CD4-positive, alpha-beta T cell treated with Interleukin-15 for 4 hours (primary cell): ENCODE data around the gene LRIG1.
A peak's percentile ranks its signal among the peaks of the same experiment; 100 is the strongest.

Source experiments
- DNase-seq: peaks from one replicate; pipeline ENCODE4 v3.0.0-alpha.2; 2020; ENCODE audit warnings: low spot score

LRIG1 gene

DNA sequence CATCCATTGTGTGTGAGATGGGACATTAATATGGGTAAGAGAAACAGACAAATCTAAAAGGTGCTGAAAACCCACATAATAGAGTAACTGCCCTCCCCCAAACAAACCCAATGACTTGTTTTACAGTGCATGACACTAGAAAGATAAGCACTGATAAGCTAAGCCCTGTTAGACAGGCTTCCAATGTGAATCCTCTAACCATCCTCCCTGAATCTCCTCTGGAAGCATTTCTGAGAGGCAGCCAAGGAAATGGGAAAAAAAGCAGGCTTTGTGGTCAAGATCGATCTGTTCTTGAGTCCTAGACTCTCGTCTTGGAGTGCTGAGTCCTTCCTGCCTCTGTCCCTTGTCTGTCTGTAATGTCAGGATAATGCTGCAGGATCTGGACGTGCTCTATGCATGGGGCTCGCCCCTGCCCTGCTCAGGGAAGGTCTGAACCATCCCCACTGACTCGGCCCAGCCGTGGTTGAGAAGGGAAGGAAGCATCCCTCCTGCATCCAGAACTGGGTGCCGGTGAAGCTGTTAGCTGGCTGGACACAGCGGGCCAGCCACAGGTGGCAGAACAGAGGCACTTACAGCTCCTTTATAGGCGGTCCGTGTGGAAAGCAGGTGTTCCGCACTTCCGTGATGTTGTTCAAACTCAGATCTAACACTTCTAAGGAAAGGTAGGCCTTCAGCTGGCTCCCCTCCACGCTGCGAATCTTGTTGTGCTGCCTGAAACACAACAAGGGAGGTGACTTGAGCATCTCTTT, 84.1 kb downstream of the LRIG1 start:
- no peak for DNase-seq

DNA sequence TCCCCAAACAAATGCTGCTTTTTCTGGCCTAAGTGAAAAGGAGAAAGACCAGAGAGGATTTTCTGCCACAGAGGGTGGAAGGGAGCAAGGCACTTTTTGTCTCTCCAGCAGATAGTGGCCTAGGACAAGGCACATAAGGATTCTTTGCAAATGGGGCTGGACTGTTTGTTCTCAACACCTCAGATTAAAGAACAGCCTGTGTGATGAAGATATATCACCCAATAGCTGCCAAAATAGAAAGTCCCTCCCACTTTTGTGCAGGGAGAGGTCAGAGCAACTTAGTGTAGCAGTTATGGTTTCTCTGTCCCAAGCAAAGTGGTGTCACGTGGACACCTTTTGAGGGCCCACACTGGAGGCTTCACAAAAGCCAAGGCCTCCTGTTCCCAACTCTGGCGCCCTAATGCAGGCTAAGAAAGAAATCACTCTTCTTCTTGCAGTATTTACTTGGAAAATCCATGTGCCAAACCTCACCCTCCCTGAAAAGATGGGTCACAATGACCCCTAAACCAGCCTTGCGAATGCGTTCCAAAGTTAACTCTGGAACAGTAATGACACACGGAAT, 84.9 kb downstream of the LRIG1 start:
- DNase-seq = no peak

DNA sequence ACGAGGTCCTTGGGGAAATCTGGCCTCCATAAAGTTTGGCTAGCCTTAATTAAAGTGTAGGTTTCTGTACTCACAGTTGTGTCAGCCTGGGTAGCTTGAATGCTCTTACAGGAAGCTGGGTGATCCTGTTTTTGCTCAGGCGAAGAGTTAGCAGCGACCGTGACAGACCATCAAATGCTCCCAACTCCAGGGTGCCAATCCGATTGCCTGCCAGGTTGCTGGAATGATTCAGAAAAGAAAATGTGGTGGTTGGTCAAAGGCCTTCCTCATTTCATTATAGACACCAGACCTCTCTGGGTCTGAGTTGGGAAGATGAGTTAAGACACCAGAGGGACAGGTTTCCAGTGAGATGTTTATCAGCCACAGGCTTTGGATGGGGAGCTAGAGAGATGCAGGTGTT, 86.0 kb downstream of the LRIG1 start:
- no peak for DNase-seq

DNA sequence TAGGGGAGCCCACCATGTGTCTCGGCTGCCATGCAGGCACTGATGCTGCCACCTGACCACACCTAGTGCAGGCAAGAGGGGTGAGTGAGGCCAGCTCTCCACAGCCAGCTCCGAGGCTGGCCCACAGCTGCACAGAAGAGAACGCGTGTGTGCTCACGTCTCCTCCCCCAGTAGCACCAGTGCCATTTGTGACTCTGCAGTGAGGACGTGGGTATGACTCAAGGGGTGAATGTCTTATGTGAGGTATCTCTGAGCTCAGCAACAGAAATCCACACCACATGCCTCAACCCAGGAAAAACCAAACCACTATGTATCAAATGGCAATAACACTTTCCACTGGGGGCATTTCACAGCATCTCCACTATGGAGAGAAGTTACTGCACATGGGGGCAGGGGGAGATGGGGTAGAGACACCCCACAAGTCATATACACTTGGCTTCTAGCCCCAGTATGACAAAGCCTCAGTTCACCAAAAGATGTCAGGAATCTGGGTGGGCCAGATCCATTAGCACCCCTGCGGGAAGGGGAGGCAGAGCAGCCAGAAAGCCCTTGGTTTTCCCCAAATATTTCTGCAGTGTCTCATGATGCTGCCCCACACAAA, 87.6 kb downstream of the LRIG1 start:
- no peak for DNase-seq

DNA sequence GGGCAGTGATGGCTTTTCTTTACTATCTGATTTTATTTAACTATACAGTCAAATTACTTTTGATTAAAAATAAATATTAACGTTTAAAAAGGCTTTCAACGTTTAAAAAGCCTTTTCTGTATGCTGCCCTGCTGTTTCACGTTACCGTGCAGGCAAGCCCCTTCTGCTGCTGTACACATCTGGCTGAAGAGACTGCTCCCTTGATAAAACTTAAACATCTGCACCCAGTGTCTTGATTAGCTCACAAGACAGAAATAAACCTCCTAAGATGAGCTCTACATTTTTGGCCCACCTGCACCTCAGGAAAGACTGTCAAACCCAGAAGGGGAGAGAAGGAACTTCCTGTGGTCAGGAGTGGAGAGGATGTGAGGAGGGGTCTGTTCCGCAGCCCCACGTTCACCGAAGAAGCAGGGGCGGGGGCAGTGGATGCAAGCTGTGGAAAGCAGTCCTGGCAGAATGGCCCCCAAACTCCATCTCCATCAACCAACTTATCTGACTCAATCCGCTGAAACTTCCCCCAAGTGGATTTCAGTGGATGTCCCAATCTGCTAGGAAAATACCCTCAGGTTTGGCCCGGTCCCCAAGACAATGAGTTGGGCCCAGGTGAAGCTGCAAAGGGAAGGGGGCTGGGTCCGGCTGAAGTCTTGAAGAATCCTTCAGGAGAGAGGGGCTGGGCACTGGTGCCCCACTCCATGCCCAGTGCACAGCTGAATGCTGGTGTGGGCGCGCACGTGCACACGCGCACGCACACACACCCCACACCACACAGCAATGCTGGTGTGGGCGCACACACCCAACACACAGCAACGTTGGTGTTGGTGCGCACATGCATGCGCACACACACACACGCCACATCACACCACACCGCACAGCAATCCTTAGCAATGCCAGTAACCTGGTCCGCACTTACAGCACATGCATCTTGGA, 88.6 kb downstream of the LRIG1 start:
- no peak for DNase-seq

DNA sequence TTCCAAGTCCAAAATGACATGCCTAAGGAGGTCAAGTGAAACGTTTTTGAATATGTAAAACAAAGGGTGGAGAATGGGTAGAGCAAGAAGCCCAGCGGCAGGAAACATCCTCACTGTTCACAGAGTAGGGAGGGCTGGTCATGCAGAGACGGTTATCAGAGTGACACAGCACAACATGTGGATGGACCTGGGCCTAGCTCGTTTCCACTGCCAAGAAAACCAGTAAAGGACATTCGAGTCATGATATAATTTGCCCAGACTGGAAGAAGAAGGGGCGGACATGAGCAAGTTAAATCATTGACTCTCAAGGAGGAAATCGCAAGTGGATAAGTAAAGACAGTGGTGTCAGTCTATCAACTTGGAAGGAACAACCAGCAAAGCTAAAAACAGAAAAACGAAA, 89.3 kb downstream of the LRIG1 start:
- DNase-seq = no peak

DNA sequence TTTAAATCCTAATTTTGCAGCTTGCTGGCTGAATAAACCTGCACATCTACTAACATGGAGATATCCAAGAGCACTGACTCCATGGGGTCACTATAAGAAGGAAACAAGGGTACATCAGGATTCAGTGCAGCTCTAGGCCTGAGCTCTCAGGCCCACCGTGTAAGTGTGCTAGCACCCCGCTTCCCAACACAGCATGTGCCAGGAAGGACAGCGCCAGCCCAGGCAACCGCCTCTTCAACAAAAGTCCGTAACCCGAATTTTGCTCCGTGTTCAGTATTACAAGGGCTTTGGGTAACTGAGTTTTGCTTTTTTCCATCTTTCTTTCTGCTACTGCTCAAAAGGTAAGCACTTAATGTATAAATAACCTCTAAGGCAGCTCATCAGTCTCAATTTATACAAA, 89.8 kb downstream of the LRIG1 start:
- DNase-seq = no peak

DNA sequence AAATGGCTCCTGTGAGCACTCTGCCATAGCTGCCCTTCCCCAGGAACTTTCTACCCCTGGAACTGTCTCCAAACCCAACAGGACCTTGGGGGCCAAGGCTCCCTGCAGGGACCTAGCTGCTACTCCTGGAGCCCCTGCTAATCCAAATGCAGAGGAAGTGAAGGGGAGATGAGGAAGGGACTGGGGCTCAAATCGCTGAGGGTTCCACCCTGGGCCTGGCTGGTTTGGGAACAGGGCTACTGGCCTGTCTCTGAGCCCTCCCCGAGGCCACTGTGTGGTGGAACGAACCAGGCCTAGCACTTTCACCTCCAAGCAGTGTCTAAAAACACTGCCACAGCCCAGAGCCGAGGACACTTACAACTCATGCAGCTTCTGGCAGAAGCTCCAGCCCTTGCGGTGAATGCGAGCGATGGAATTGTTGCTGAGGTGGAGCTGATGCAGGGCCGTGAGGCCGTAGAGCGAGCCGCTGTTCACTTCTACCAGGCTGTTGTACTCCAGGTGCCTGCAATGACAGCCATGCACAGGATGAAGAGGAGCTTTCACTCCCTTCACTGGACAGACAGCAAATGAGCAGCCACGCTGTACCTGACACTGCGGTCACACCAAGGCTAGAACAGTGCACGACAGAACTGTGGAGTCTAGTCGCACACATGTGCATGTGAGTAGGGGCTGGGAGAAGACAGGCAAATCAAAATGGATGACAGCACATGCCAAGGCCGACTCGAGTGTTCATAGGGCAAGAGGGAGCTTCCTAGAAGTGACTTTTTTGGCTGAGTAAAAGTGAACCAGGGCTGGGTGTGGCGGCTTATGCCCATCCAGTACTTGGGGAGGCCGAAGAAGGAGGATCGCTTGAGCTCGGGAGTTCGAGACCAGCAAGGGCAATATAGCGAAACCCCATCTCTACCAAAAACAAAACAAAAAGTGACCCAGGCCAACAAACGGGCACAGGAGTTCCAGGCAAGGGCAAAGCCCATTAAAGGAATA, 90.8 kb downstream of the LRIG1 start:
- no peak for DNase-seq

DNA sequence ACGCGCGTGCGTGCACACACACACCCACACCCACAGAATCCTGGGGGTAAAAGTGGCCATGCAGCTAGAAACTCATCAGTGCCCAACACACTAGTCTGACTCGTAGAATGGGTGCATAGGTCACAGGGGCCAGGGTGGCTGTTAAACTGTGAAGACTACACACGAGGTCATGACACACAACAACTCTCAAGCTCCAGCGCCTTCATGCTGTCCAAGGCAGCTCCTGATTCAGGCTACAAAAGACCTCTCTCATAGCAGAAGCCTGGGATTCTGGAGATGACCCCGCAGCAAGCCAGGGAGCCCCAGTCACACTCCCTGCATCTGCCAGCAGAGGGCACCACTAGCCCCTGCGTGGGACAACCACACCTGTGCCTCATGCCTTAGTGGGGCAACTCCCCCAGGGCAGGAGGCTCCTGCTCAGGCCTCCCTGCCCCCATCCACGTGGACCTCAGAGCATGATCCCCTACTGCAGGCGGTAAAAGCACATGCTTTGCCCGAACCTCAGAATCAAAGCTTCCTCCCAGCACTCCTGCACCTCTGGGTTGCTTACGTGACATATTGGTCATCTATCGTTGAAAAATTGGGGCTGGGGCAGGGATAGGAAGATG, 93.1 kb downstream of the LRIG1 start:
- DNase-seq = peak; percentile 74

DNA sequence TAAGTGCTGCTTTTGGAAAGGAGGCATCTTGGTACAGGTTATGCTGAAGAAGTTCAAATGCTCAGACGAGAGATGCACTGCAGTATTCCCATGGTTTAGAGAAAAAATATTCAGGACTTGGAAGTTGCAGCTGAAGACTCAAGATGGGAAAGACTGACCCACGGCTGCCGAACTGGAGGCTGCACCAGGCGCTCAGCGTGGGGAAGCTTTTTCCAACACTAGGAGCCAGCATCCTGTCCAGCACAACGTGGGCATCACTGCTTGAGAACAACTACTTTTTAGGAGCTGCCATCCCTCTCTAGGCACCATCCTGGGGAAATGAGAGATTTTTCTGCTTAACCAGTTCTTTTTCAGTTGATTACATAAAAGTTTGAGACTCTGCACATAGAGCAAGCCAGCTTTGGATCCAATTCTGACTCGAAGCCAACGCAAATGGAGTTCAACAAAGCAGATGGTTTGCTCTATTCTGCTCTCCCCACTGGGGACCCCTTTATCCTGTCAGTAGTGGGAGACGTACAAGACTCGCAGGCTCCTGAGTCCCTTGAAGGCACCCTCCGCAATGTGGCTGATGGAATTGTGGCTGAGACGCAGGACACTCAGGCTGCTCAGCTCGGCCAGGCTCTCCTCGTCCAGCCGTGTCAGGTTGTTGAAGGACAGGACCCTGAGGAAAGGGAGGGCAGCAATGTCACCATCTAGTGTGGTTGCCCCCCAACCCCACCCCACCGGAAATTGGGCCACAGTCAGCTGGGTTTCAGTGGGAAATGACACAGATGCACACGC, 93.8 kb downstream of the LRIG1 start:
- no peak for DNase-seq

DNA sequence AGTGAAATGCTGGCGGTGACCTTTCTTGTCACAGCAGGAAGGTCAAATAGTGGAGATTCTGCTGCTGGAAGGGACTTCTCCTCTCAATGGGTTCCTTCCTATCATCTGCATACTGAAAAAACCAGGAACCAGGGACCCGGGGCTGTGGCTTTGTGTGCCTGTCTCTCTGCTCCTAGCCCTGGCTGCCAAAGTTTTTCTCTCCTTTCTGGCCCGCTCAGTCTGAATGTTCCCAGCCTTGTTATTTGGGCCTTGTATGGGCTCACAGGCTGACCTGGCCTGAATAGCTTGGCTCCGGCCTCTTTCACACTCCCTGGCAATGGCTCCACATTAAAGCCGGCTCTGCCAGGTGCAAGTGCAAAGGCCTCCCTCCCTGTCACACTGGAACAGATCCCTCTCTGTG, 94.7 kb downstream of the LRIG1 start:
- no peak for DNase-seq

DNA sequence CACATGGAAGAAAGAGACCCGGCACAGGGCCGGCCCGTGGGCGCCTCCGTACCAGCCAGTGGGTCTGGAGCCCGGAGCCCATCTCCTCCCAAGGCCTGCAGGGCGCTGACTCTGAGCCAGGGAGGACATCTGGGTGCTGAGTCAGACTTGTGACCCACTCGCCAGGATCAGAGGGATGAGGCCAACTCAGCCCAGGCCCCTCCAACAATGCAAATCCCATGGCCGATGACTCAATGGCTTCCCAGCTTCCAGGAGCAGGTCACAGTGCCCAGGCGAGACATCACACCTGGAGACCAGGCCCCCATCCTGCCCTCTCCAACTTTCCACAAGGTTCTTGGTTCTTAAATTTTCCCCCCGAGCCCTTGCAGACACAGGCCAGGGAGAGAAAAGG, 95.1 kb downstream of the LRIG1 start:
- no peak for DNase-seq

DNA sequence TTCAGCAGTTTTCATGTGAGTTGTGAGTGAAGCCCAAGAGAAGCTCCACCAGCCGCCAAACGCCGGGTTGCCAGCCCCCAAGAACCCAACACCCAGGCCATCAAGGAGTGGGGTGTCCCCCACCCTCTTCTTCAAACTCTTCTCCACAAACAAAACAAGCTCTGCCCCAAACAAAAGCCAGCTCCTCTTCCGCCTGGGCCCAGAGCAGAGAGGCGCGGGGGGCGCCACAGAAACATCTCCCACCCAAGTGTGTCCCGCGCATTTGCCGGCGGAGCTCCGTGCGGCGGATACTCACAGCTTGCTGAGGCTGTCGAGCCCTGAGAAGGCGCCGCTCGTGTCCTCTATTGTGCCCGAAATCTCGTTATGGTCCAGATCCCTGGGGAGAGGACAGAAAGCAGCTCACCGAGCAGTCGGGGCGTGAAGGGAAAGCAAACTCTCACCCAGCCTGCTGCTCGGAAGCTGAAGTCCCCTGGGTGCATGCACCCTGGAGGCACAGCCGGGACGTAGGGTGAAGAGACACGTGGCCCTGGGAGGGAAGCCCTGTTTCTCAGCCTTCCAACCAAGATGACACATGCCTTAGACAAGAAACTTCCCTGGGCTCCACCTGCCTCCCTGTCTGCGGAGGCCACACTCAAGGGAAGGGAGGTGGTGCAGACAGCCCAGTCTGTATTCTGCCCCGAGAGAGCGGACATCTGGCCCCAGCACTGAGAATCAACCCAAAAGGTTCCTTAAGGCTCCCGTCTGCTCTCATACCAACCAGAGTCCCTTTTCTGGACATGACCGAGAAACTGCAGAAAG, 95.7 kb downstream of the LRIG1 start:
- DNase-seq = no peak

DNA sequence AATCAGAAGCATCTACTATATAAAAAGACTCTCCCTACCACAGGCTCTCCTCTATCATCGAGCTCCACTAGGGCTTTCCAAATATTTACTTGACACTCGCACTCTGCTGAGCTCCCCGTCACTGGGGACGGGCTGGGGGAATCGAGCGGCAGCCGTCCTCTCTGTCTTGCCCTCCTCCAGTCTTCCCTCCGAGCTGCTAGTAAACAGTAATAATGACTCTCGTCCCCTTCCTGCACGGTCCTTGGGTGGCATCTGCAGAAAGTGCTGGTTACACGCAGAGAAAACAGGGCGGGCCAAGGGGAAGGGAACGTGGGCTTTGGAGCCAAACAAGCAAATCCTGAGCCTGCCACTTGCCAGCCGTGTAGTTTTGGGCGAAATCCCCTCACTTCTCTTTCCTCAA, 96.6 kb downstream of the LRIG1 start:
- no peak for DNase-seq

DNA sequence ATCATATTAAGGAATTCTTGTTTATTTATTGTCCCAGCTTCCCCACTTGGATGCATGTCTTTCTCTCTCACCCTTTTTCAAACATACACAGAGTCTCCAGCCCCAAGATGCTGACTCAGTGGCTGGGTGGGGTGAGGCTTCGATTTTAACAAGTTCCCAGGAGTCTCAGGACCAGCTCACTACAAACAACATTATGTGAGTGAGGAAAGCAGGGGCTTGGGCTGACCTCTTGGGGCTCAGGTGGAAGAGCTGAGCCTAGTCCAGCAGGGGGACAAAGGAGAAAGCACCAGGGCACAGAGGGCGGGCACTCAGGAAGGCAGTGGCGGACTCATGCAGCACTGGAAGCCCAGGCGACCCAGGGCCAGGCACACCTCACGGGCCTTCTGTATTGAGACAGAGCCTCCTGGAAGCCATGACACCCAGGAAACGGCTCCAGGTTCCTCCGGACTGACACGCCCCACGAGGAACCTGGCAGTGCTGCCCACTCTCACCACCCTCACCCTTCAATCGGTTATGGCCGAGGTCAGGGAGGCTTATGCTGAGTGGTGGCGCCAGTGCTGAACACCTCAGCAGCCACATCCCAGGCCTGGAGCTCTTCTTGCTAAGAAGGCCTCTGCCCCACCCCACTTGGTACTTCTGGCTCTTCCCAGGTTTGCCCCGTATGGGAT, 97.4 kb downstream of the LRIG1 start:
- DNase-seq = no peak

DNA sequence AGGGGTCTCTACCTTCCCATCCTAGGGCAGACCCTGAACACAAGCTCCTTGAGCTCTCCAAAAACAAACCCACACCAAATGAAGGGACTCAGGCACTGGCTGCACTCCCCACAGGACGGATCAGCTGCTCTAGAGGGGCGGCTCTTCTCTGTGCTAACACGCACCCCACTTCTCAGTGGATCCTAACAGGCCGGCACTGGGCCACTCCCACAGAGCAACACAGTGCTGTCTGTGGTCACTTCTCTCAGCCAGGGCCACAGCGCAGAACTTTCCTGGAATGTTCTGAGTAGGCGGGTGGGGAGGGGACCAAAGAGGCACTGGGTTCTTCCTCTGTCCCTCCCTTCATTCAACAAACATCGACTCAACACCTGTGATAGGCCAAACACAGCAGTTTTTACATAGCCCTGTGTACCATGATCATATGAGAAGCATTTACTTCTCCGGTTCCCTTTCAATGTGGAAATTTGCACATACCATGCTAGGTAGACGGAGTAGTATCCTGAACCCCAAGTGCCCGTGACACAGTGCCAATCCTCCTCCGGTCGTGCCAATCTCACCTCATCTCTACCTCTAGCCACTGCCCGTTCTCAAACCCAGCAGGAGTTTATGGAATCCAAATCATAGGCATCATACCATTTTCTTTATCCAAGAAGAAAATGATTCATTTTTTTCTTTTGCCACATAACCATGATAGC, 98.1 kb downstream of the LRIG1 start:
- no peak for DNase-seq

DNA sequence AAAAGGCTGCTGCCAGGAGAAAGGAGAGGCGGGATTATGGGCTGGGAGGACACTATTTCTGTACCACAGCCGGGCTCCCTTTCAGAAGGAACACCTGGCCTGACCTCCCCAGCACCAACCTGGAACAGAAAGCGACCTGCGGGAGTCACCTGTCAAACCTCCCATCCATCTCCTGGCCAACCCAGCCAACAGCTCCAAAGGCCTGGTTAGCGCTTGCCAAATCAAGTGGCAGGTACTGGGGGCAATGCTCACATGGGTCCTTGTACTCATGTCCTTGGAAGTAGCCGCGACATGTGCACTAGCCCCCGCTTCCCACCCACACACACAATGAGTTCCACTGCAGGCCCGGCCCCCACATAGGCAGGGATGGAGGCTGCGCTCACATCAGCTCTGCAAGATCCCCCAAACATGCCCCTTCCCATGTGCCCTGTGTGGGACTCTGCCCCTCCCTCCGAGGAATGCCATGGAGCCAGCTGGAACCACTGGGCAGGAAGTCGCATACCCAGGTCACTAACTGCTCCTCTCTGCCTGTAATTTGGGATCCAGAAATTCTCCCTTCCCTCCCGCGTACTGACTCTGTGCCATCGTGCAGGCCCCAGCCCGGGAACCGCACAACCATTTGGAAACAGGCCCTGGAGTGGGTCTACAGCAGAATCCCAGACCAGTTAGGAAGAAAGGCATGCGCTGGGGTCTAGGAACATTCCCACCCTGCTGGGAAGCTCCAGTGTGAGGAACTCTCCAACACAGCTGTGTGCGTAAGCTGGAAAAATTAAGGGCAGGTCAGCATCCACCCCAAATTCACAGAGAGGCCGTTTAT, 98.9 kb downstream of the LRIG1 start:
- DNase-seq = no peak
